Activated CD4-positive, alpha-beta T cell treated with anti-CD3 and anti-CD28 coated beads, Interleukin-2, amount 50 U/mL, for 4 hours (primary cell): ENCODE data around the gene ANO10.

ENCODE experiments used
- DNase-seq, 2 experiments: peaks; one replicate each; pipeline ENCODE4 v3.0.0-alpha.2; 2020

Gene ANO10

GRCh38 chr3:43409506-43409905 lies 212.3 kb downstream of the ANO10 start:
- DNase-seq, result no peak

GRCh38 chr3:43406643-43407023 lies 215.2 kb downstream of the ANO10 start:
- DNase-seq, result no peak

- no peak for DNase-seq
Measured at GRCh38 chr3:43405888-43406642, 215.7 kb downstream of the ANO10 start.

- no peak for DNase-seq
Measured at GRCh38 chr3:43400781-43401730, 220.8 kb downstream of the ANO10 start.

- DNase-seq, result no peak
Measured at GRCh38 chr3:43400167-43400566, 221.6 kb downstream of the ANO10 start.

GRCh38 chr3:43399034-43399433 lies 222.8 kb downstream of the ANO10 start:
- DNase-seq, result no peak

GRCh38 chr3:43394041-43394554 lies 227.7 kb downstream of the ANO10 start:
- no peak for DNase-seq

- no peak for DNase-seq
Measured at GRCh38 chr3:43391621-43392020, 230.2 kb downstream of the ANO10 start.

- DNase-seq, result no peak
Measured at GRCh38 chr3:43390255-43390588, 231.6 kb downstream of the ANO10 start.

GRCh38 chr3:43389388-43390254 lies 232.2 kb downstream of the ANO10 start:
- peak; percentile 58 to 67 for DNase-seq

GRCh38 chr3:43388915-43389314 lies 232.9 kb downstream of the ANO10 start:
- DNase-seq, result no peak

GRCh38 chr3:43388175-43388574 lies 233.6 kb downstream of the ANO10 start:
- no peak for DNase-seq

GRCh38 chr3:43379343-43379742 lies 242.5 kb downstream of the ANO10 start:
- DNase-seq, result no peak

GRCh38 chr3:43378066-43378935 lies 243.5 kb downstream of the ANO10 start:
- DNase-seq, result peak; percentile 70 to 74

- DNase-seq, result no peak
Measured at GRCh38 chr3:43373560-43373928, 248.3 kb downstream of the ANO10 start.

- no peak for DNase-seq
Measured at GRCh38 chr3:43372809-43373559, 248.8 kb downstream of the ANO10 start.

GRCh38 chr3:43372007-43372740 lies 249.6 kb downstream of the ANO10 start:
- no peak for DNase-seq

- no peak for DNase-seq
Measured at GRCh38 chr3:43371494-43371893, 250.3 kb downstream of the ANO10 start.

- DNase-seq, result no peak
Measured at GRCh38 chr3:43370293-43370980, 251.4 kb downstream of the ANO10 start.
